Naive thymus-derived CD8-positive, alpha-beta T cell (primary cell): ENCODE results near the gene ABCG1. TPM values are rescaled to one million over a fixed set of nuclear protein-coding genes. Genes with fewer than 3 reads are reported as not detected.
A peak's percentile ranks its signal among the peaks of the same experiment; 100 is the strongest.

Experiments used
- ATAC-seq, 2 donors: fragments of 150-1000 bp; cut with Tn5 transposase in 1 of 2; sonication (Bioruptor Pico), chemical (Tn5 transposase) in 1 of 2; 1 replicate in 1 of 2; 2 replicates in 1 of 2; pipeline ENCODE4 v1.10.0; 2021; ENCODE audit warnings: mild to moderate bottlenecking in 2 of 2, moderate library complexity in 2 of 2
- POLR2A ChIA-PET: fragments of 350-600 bp; sonication (Branson Sonifier 250); formaldehyde crosslinking; loops from one replicate; lab custom pipeline; 2021; ENCODE audit warnings: antibody characterized with exemption; lab: Charles Lee
- DNase-seq, 10 donors: peaks; one replicate each; pipeline versions ENCODE4 v3.0.0 to v3.0.0-alpha.2; 2020 to 2022
- H3K27ac Mint-ChIP-seq, 10 donors: one replicate each; pipeline ENCODE4 v1.8.0; 2020 to 2022; ENCODE audit warnings: mild to moderate bottlenecking in 10 of 10, mixed read lengths in 10 of 10, moderate library complexity in 4 of 10, inconsistent platforms in 1 of 10
- H3K27me3 Mint-ChIP-seq, 5 donors: one replicate each; pipeline ENCODE4 v1.8.0; 2021 to 2022; ENCODE audit warnings: mixed read lengths in 5 of 5
- H3K36me3 Mint-ChIP-seq, 3 donors: one replicate each; pipeline ENCODE4 v1.8.0; 2020 to 2022; ENCODE audit warnings: mixed read lengths in 3 of 3, mild to moderate bottlenecking in 2 of 3, inconsistent platforms in 1 of 3
- H3K4me1 Mint-ChIP-seq, 4 donors: one replicate each; pipeline ENCODE4 v1.8.0; 2021 to 2022; ENCODE audit warnings: mixed read lengths in 4 of 4
- H3K4me3 Mint-ChIP-seq, 10 donors: one replicate each; pipeline ENCODE4 v1.8.0; 2020 to 2022; ENCODE audit warnings: mild to moderate bottlenecking in 10 of 10, mixed read lengths in 10 of 10, moderate library complexity in 6 of 10, inconsistent platforms in 1 of 10
- H3K9me3 Mint-ChIP-seq, 9 donors: one replicate each; pipeline ENCODE4 v1.8.0; 2020 to 2022; ENCODE audit warnings: mixed read lengths in 9 of 9, mild to moderate bottlenecking in 3 of 9, inconsistent platforms in 1 of 9, moderate library complexity in 1 of 9
- polyA plus RNA-seq, 3 donors: library from polyadenylated mRNA; unstranded; fragments of 300-500 nt; fragmentation: Illumina TruSeq; gene quantifications; one replicate each; pipeline ENCODE4 v1.2.3, GENCODE V29; 2021
- total RNA-seq, 8 experiments: library from RNA in 2 of 8; stranded (reverse) in 2 of 8; gene quantifications; one replicate each; pipeline ENCODE4 v1.2.3 and lab custom pipeline; 2021 to 2026

ABCG1 gene
- total and polyA plus RNA-seq, 5 experiments from 2014 or later = 0.93 to 17.5 (median 11.2) TPM

GRCh38 chr21:42258150-42258884 is 39.4 kb downstream of the ABCG1 start:
- POLR2A ChIA-PET = interaction anchor here (0.9 to 1.2 kb wide), 5 partner anchors 10 to 113 kb away, joined by 3 to 7 read pairs (median 4); no protein-coding TSS in a partner anchor
- peaks cover 0 to 3% (median 0%) of the 10 kb centered on the region in 3 donors for H3K36me3 Mint-ChIP-seq
- H3K4me3 Mint-ChIP-seq = no peak overlapping the region
- no peaks in the 10 kb centered on the region for H3K9me3 Mint-ChIP-seq
- H3K4me1 Mint-ChIP-seq = peaks cover 23 to 62% (median 46%) of the 10 kb centered on the region in 4 donors
- ATAC-seq = peak; percentile 86 to 97
- DNase-seq = peak; percentile 66 to 89 (median 80)
- H3K27ac Mint-ChIP-seq = peak overlapping the region in 6 of 10 donors; percentile 12 to 82 (median 42)
- H3K27me3 Mint-ChIP-seq = no peaks in the 10 kb centered on the region

- no peak for ATAC-seq
- Mint-ChIP-seq H3K27me3 (no peaks in the 10 kb centered on the region), H3K9me3 (no peaks in the 10 kb centered on the region), H3K27ac (no peak overlapping the region), H3K36me3 (peaks cover 0 to 3% (median 0%) of the 10 kb centered on the region in 3 donors), H3K4me3 (no peak overlapping the region), H3K4me1 (peaks cover 19 to 59% (median 44%) of the 10 kb centered on the region in 4 donors)
- no peak for DNase-seq
- POLR2A ChIA-PET = interaction anchor here (0.9 to 1.2 kb wide), 5 partner anchors 10 to 113 kb away, joined by 3 to 7 read pairs (median 4); no protein-coding TSS in a partner anchor
Measured at GRCh38 chr21:42258885-42259407, 40.0 kb downstream of the ABCG1 start.

GRCh38 chr21:42260121-42260520 is 41.2 kb downstream of the ABCG1 start:
- DNase-seq (no peak), ATAC-seq (no peak)
- Mint-ChIP-seq H3K9me3 (no peaks in the 10 kb centered on the region), H3K4me3 (no peak overlapping the region), H3K27ac (no peak overlapping the region), H3K4me1 (peaks cover 18 to 55% (median 39%) of the 10 kb centered on the region in 4 donors), H3K36me3 (peaks cover 0 to 8% (median 0%) of the 10 kb centered on the region in 3 donors), H3K27me3 (no peaks in the 10 kb centered on the region)
- POLR2A ChIA-PET = interaction anchor here (1.0 to 1.1 kb wide), 2 partner anchors 23 to 25 kb away, joined by 3 read pairs; no protein-coding TSS in a partner anchor

GRCh38 chr21:42261829-42262200 is 42.9 kb downstream of the ABCG1 start:
- DNase-seq (no peak), ATAC-seq (no peak)
- Mint-ChIP-seq H3K4me1 (peaks cover 20 to 56% (median 39%) of the 10 kb centered on the region in 4 donors), H3K36me3 (peaks cover 0 to 8% (median 0%) of the 10 kb centered on the region in 3 donors), H3K27ac (no peak overlapping the region), H3K9me3 (no peaks in the 10 kb centered on the region), H3K27me3 (no peaks in the 10 kb centered on the region), H3K4me3 (no peak overlapping the region)
- POLR2A ChIA-PET = no interaction called here

GRCh38 chr21:42262831-42263231 is 43.9 kb downstream of the ABCG1 start:
- peaks cover 24 to 56% (median 44%) of the 10 kb centered on the region in 4 donors for H3K4me1 Mint-ChIP-seq
- peaks cover 0 to 8% (median 0%) of the 10 kb centered on the region in 3 donors for H3K36me3 Mint-ChIP-seq
- no peak overlapping the region for H3K4me3 Mint-ChIP-seq
- no peaks in the 10 kb centered on the region for H3K9me3 Mint-ChIP-seq
- H3K27me3 Mint-ChIP-seq = no peaks in the 10 kb centered on the region
- DNase-seq (no peak), ATAC-seq (no peak)
- POLR2A ChIA-PET = no interaction called here
- H3K27ac Mint-ChIP-seq = no peak overlapping the region

GRCh38 chr21:42263591-42264131 is 44.7 kb downstream of the ABCG1 start:
- H3K4me3 Mint-ChIP-seq = no peak overlapping the region
- H3K9me3 Mint-ChIP-seq = no peaks in the 10 kb centered on the region
- H3K4me1 Mint-ChIP-seq = peaks cover 25 to 57% (median 45%) of the 10 kb centered on the region in 4 donors
- peak overlapping the region in 1 of 10 donors; percentile 59 for H3K27ac Mint-ChIP-seq
- DNase-seq = no peak
- peaks cover 0 to 8% (median 0%) of the 10 kb centered on the region in 3 donors for H3K36me3 Mint-ChIP-seq
- no peak for ATAC-seq
- no peaks in the 10 kb centered on the region for H3K27me3 Mint-ChIP-seq
- POLR2A ChIA-PET = no interaction called here

- DNase-seq (no peak), ATAC-seq (no peak)
- Mint-ChIP-seq H3K36me3 (peaks cover 0 to 8% (median 0%) of the 10 kb centered on the region in 3 donors), H3K27ac (peak overlapping the region in 6 of 10 donors; percentile 9 to 90 (median 66)), H3K4me1 (peaks cover 30 to 61% (median 48%) of the 10 kb centered on the region in 4 donors), H3K4me3 (peak overlapping the region in 1 of 10 donors; percentile 2), H3K27me3 (no peaks in the 10 kb centered on the region), H3K9me3 (no peaks in the 10 kb centered on the region)
- POLR2A ChIA-PET = interaction anchor here (1.0 kb wide), 1 partner anchor 119 kb away, joined by 3 read pairs; no protein-coding TSS in a partner anchor
Measured at GRCh38 chr21:42264245-42265195, 45.6 kb downstream of the ABCG1 start.

- DNase-seq (no peak), ATAC-seq (no peak)
- H3K36me3 Mint-ChIP-seq = peaks cover 0 to 8% (median 0%) of the 10 kb centered on the region in 3 donors
- peaks cover 32 to 59% (median 52%) of the 10 kb centered on the region in 4 donors for H3K4me1 Mint-ChIP-seq
- POLR2A ChIA-PET = interaction anchor here (0.6 to 1.0 kb wide), 2 partner anchors 29 to 120 kb away, joined by 3 read pairs; no protein-coding TSS in a partner anchor
- no peak overlapping the region for H3K4me3 Mint-ChIP-seq
- peak overlapping the region in 4 of 10 donors; percentile 10 to 90 (median 68) for H3K27ac Mint-ChIP-seq
- no peaks in the 10 kb centered on the region for H3K27me3 Mint-ChIP-seq
- H3K9me3 Mint-ChIP-seq = no peaks in the 10 kb centered on the region
Measured at GRCh38 chr21:42265231-42265812, 46.4 kb downstream of the ABCG1 start.

- ATAC-seq (no peak), DNase-seq (no peak)
- POLR2A ChIA-PET = no interaction called here
- no peaks in the 10 kb centered on the region for H3K9me3 Mint-ChIP-seq
- H3K4me1 Mint-ChIP-seq = peaks cover 32 to 56% (median 52%) of the 10 kb centered on the region in 4 donors
- H3K4me3 Mint-ChIP-seq = peak overlapping the region in 9 of 10 donors; percentile 9 to 82 (median 77)
- peak overlapping the region; percentile 51 to 94 (median 73) for H3K27ac Mint-ChIP-seq
- peaks cover 0 to 16% (median 0%) of the 10 kb centered on the region in 3 donors for H3K36me3 Mint-ChIP-seq
- H3K27me3 Mint-ChIP-seq = no peaks in the 10 kb centered on the region
Measured at GRCh38 chr21:42266971-42267556, 48.1 kb downstream of the ABCG1 start.

- Mint-ChIP-seq H3K4me3 (peak overlapping the region in 9 of 10 donors; percentile 5 to 78 (median 67)), H3K27ac (peak overlapping the region in 9 of 10 donors; percentile 40 to 94 (median 81)), H3K4me1 (peaks cover 26 to 47% (median 41%) of the 10 kb centered on the region in 4 donors), H3K36me3 (peaks cover 0 to 22% (median 2%) of the 10 kb centered on the region in 3 donors), H3K9me3 (no peaks in the 10 kb centered on the region), H3K27me3 (no peaks in the 10 kb centered on the region)
- DNase-seq (peak in 2 of 10 donors; percentile 7 to 13), ATAC-seq (peak; percentile 14 to 29)
- POLR2A ChIA-PET = interaction anchor here (0.7 to 1.7 kb wide), 2 partner anchors 11 to 146 kb away, joined by 3 read pairs; no protein-coding TSS in a partner anchor
Measured at GRCh38 chr21:42269386-42269785, 50.4 kb downstream of the ABCG1 start.

- H3K9me3 Mint-ChIP-seq = no peaks in the 10 kb centered on the region
- no peak overlapping the region for H3K4me3 Mint-ChIP-seq
- no peak for ATAC-seq
- peaks cover 23 to 37% (median 35%) of the 10 kb centered on the region in 4 donors for H3K4me1 Mint-ChIP-seq
- H3K27ac Mint-ChIP-seq = peak overlapping the region in 2 of 10 donors; percentile 12 to 56
- no peaks in the 10 kb centered on the region for H3K27me3 Mint-ChIP-seq
- DNase-seq = no peak
- POLR2A ChIA-PET = interaction anchor here (0.8 kb wide), 1 partner anchor 153 kb away, joined by 3 read pairs; no protein-coding TSS in a partner anchor
- H3K36me3 Mint-ChIP-seq = peaks cover 0 to 31% (median 6%) of the 10 kb centered on the region in 3 donors
Measured at GRCh38 chr21:42271065-42271464, 52.1 kb downstream of the ABCG1 start.
